ENCODE measurements around the gene USP28.

Gene USP28

DNA sequence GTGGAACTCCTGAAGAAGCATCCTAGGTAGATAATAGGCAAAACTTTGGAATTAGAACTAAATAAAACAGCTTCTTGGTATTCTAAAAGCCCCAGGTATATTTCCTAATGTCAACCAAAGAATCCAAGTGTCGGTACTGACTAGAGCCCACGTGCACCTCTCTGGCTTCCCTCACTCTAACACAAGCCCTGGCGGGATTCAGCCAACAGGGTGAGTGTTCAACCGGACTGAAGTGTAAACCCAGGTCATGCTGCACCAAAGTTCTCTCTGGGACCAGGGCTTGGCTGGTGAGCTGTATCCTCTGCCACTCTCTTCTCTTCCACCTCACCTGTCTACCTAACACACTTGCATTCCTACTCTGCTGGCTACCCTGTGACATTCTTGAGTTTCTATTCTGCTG is 40.1 kb downstream of the USP28 start:
- TF ChIP-seq, protein P1, sequence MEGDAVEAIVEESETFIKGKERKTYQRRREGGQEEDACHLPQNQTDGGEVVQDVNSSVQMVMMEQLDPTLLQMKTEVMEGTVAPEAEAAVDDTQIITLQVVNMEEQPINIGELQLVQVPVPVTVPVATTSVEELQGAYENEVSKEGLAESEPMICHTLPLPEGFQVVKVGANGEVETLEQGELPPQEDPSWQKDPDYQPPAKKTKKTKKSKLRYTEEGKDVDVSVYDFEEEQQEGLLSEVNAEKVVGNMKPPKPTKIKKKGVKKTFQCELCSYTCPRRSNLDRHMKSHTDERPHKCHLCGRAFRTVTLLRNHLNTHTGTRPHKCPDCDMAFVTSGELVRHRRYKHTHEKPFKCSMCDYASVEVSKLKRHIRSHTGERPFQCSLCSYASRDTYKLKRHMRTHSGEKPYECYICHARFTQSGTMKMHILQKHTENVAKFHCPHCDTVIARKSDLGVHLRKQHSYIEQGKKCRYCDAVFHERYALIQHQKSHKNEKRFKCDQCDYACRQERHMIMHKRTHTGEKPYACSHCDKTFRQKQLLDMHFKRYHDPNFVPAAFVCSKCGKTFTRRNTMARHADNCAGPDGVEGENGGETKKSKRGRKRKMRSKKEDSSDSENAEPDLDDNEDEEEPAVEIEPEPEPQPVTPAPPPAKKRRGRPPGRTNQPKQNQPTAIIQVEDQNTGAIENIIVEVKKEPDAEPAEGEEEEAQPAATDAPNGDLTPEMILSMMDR (conservative IDR thresholded peaks at IDR 0.05): no peak
- no peak for TF ChIP-seq ZFX (IDR thresholded peaks at IDR 0.05)
- no peak overlapping the region for H3K27ac ChIP-seq

DNA sequence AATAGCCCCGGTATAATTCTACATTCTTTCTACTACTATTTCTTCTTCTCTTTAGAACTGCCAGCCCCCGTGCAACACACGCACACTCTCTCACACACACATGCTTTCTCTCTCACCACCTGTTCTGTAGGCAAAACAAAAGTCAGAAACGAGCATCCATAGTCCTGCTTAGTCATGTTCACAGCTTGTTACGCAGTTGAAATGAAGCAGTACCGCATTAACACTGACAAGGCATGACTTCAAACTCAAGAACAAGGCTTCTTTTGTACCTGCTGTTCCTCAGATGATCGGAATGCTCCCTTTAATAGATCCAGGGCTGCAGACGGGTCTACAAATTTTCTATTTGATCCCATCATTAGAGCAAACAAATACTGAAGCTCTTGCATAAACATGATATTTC is 42.2 kb downstream of the USP28 start:
- no peak overlapping the region for H3K27ac ChIP-seq
- no peak for TF ChIP-seq ZFX (IDR thresholded peaks at IDR 0.05)
- TF ChIP-seq, protein P1 (conservative IDR thresholded peaks at IDR 0.05): no peak

DNA sequence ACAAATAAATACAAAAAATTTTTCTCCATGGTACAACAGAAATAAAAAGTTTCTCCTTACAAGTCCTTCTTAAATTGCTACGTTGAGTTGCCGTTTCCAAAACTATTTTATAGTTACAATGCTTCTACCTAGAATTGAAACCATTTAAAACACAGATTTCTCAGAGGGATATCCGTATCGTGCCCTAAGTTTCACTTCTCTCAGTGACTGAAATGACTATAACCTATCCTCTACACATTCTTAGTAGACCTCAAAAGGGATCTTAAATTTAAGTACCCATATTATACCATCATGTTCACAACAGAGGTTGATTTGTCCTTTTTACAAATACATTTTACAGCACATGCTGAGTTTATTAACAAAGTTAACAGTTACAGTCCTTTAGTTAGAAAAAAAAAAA is 44.1 kb downstream of the USP28 start:
- no peak overlapping the region for H3K27ac ChIP-seq
- TF ChIP-seq, protein P1 (conservative IDR thresholded peaks at IDR 0.05): no peak
- no peak for TF ChIP-seq ZFX (IDR thresholded peaks at IDR 0.05)

DNA sequence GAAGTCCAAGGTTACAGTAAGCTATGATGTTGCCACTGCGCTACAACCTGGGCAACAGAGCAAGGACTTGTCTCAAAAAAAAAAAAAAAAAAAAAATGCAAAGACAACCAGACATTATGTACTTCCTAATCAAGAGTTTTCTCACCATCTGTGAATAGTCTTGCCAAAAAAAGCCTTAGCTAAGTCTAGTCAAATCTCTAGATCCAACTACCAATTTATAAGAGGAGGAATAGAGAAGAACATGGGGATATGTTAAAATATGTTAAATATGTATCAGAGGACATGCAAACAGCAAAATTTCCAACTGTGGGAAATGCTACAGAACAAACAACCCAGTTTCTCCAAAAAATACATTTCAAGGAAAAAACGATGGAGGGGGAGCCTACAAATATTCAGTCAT is 45.6 kb downstream of the USP28 start:
- H3K27ac ChIP-seq: no peak overlapping the region
- no peak for TF ChIP-seq ZFX (IDR thresholded peaks at IDR 0.05)
- TF ChIP-seq, protein P1 (conservative IDR thresholded peaks at IDR 0.05): no peak

DNA sequence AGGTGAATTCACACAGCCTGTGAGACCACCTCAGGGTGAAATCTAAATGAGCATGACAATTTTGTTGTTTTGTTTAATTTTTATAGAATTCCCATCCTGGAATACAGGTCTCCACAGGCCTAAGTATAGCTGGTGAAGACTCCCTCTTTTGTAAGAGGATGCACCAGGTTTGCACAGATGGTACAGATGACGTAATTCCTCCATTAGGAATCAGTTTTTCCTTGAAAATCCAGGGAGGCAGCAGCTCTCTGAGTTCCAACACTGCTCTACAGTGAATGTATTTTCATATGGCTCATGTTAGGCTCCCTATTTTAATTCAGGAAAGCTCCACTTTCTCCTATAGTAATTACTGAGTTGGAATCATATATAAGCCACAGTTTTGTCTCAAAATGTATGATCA is 47.2 kb downstream of the USP28 start:
- no peak overlapping the region for H3K27ac ChIP-seq
- TF ChIP-seq, protein P1 (conservative IDR thresholded peaks at IDR 0.05): no peak
- no peak for TF ChIP-seq ZFX (IDR thresholded peaks at IDR 0.05)

DNA sequence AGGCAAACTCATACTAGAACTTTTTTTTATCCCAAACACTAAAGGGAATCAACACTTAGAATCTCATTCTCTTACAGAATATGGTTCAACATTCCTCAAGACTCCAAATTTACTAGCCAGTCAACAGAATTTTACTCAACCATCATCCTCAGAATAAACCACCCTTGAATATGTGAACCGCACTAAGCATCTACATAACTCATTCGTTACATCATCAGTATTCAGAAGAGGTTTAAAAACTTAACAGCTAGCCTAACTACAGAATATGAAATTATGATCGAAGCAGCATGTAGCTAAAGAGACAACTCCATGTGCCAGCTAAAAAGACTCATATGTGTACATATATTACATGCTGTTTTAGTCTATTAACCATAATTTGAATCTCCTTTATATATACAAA is 47.9 kb downstream of the USP28 start:
- TF ChIP-seq ZFX (IDR thresholded peaks at IDR 0.05): no peak
- TF ChIP-seq, protein P1 (conservative IDR thresholded peaks at IDR 0.05): no peak
- no peak overlapping the region for H3K27ac ChIP-seq

DNA sequence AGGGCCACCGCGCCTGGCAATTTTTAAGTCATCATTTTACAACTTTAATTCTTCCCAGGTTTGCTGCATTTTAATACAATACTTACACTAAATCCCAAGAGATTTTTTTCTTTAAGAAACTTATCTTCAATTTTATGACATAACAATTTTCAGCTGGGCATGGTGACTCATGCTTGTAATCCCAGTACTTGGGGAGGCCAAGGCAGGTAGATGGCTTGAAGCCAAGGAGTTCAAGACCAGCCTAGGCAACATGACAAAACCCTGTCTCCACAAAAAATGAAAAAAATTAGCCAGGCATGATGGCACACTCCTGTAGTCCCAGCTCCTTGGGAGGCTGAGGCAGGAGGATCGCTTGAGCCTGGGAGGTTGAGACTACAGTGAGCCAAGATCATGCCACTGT is 56.9 kb downstream of the USP28 start:
- TF ChIP-seq, protein P1 (conservative IDR thresholded peaks at IDR 0.05): no peak
- no peak for TF ChIP-seq ZFX (IDR thresholded peaks at IDR 0.05)
- H3K27ac ChIP-seq: no peak overlapping the region
